ENCODE data around the gene KDM2A.
A peak's percentile ranks its signal among the peaks of the same experiment; 100 is the strongest.

Gene KDM2A

GRCh38 chr11:67272327-67273259 lies 153.5 kb downstream of the KDM2A start:
- no peak for DNase-seq (ENCODE audit: low read depth in 2 of 2)

GRCh38 chr11:67273260-67273990 lies 154.4 kb downstream of the KDM2A start:
- no peak for DNase-seq (ENCODE audit: low read depth in 2 of 2)

DNA sequence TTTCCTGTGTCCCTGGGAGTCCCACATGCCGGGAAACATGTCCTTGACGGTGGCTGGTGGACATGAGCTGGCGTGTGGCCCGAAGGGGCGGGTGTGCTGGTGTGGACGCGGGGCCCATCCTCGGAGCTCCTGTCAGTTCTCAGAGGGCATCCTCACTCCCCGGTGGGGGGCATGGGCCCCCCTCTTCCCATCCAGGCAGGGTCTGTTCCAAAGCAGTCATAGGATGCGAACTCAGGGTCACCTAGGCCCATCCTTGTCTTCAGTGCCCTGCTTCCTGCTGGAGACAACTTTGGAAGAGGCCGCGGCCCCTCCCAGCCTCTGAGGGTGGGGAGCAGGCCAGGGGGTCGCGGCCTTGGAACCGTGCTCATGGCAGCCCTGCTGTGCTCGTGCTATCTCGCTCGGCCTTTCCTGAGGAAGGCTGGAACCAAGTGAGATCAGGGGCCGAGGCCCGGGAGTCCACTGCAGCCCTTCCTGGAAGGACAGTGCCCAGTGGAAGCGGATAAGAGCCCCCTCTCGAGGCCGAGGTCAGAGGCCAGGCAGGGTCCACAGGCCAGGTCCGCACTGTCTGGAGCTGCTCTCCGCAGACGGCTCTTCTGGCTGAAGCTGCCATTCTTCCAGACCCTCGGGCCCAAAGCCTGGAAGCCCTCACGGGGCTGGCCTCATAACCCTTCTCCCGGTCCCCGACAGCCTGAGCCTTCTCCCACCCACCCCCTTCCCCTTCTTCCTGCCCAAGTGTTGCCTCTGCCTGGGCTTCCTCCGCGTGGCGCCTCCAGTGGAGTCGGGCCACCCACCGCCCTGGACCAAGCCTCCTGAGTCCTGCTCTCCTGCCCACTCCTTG lies 155.9 kb downstream of the KDM2A start:
- no peak for DNase-seq (ENCODE audit: low read depth in 2 of 2)

DNA sequence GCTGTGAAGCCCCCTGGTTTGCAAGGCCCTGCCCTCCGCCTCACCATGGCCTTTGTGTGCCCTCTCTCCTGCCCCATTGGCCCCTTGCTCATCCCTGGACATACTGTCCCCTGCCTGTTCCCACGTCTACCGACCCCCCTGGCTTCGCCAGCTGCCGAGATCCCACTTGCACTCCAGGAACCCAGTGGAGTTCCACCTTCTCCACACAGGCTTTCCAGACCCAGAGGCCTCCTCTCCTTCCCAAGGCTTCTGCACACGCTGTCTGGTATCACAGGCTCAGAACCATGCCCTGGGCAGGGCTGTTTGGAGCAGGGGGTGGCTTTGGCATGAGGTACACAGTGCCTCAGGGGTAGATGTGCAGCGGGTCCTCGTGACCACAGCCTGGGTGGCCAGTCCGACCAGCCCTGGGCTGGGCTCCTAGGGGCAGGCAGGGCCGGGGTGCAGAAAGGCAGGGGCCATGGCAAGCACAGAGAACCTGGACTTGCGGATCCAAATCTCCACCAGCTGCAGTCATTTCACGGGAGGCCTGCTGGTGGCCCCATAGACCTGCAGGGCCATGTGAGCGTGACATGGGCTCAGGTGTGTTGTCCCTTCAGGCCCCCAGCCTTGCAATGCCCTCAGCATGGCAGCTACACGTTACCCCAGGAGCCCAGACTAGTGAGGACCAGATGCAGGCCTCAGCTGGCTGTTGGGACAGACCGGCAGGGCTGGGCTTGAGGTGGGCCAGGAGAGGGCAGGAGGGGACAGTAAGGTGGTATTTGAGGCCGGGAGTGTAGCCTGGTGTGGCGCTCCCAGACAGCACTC lies 156.7 kb downstream of the KDM2A start:
- DNase-seq (ENCODE audit: low read depth in 2 of 2): no peak

- no peak for DNase-seq (ENCODE audit: low read depth in 2 of 2)
These were observed 157.7 kb downstream of the KDM2A start for GRCh38 chr11:67276781-67277230.

- peak; percentile 74 to 81 for DNase-seq (ENCODE audit: low read depth in 2 of 2)
These were observed 158.3 kb downstream of the KDM2A start for GRCh38 chr11:67277231-67277961.

DNA sequence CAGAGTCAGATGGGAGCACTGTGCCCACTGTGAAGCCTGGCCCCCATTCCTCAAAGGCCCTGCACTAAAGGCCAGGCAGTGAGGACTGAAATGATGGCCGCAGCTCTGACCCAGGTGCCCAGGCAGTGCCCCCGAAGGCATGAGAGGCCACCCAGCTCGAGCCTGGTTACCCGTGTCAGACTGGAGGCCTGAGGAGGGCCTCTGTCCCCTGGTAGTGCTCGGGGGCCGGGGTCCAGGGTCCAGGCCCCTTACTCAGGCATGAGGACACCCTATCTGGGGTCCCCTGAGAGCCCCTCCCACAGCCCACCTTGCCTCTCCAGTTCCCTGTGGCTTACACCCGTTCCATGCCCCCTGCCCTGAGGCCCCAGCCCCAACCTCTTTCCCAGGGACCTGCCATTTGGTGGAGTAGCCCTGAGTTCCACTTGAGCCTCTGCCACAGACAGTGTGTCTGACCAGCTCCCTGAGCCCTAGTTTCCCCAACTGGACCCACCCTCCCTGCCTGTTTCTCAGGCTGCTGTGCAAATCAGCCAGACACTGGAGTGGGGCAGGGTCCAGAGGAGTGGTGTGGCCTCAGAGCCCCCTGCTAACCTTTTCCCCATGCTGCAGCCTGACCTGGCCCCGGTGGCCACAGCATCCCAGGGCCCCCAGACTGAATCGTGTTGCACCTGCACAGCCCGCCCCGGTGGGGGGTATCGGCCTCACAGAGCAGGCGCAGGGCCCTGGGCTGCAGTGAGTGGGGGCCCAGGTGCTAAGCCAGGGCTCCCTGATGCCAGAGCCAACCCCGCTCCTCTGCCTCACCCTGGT lies 159.3 kb downstream of the KDM2A start:
- DNase-seq (ENCODE audit: low read depth in 2 of 2): no peak

DNA sequence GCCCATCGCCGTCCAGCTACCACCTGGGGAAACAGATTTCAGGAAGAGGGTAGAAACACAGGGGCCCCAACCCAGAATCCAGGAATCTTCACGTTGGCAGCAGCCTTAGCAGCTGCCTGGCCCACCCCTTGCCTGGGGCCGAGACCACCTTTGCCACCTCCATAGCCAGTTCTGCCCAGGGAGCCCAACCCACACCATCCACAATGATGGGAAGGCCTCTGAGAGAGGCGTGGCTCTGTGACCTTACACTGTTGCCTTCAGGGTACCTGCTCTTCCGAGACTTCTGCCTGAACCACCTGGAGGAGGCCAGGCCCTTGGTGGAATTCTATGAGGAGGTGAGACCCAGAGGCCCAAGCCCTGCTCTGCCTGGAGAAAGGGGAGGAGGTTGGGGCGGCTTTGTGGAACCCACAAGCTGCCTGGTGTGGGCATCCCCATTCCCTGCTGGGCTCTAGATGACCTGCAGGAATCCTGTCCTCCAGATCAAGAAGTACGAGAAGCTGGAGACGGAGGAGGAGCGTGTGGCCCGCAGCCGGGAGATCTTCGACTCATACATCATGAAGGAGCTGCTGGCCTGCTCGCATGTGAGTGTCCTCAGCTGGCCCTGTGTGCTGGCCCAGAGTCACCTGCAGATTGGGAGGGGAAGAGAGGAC lies 160.0 kb downstream of the KDM2A start:
- no peak for DNase-seq (ENCODE audit: low read depth in 2 of 2)

GRCh38 chr11:67279589-67280340 lies 160.7 kb downstream of the KDM2A start:
- no peak for DNase-seq (ENCODE audit: low read depth in 2 of 2)

DNA sequence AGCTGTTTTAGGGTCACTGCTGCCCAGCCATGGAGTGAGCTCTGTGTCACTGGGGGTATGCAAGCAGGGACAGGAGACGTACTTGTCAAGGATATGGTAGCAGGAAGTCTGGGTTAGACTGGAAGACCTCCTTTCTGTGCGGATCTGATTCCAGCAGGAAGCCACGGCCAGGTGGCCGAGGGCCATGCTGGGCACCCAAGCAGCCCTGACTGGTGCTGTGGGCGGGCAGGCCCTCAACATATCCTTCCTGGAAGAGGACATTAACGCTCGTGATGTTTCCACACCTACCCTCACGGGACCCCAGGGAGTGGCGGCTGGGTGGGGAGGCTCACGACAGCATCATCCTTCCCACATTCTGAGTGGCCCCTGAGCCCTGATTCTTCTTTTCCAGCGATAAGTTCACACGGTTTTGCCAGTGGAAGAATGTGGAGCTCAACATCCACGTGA lies 161.3 kb downstream of the KDM2A start:
- no peak for DNase-seq (ENCODE audit: low read depth in 2 of 2)

DNA sequence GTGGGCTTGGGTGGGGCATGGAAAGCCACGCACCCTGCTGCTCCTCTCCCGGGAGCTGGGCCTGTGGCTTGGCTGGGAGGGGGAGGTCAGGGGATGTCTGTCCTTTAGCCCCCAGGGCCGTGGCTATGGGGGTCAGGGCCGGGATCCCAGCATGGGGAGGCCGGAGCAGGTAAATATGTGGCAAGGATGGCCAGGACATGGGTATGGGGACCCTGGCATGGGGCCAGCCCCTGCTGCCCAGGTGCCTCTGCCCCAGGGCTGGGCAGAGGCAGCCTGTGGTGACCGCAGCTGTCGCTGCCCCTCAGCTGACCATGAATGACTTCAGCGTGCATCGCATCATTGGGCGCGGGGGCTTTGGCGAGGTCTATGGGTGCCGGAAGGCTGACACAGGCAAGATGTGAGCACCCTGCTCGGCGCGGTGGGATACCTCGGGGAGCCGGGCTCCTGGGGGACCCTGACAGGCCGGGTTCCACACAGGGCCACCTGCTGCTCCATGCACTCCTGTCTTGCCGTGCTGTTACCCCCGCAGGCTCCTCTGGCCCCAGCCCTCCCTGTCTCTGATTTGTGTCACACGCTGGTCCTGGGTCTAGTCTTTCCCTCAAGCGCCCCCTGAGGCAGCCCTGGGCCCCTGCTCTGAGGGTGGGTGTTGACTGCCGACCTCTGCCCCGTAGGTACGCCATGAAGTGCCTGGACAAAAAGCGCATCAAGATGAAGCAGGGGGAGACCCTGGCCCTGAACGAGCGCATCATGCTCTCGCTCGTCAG lies 161.9 kb downstream of the KDM2A start:
- DNase-seq (ENCODE audit: low read depth in 2 of 2): no peak

DNA sequence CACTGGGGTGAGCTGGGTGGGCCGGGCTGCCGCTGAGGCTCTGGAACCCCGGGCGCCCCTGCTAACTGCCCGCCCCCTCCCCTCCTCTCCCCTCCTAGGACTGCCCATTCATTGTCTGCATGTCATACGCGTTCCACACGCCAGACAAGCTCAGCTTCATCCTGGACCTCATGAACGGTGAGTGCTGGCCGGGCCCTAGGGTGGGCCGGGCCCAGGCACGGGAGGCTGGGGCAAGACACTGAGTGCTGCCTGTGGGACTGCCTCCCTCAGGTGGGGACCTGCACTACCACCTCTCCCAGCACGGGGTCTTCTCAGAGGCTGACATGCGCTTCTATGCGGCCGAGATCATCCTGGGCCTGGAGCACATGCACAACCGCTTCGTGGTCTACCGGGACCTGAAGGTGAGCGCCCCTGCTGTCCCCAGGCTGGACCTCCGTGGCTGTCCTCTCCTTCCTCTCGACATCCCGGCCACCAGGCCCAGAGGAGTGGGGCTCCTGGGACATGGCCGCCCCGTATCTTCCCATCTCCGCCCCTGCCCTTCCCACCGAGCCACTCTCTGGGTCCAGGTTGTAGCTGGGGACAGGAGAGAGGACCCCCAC lies 162.6 kb downstream of the KDM2A start:
- no peak for DNase-seq (ENCODE audit: low read depth in 2 of 2)

DNA sequence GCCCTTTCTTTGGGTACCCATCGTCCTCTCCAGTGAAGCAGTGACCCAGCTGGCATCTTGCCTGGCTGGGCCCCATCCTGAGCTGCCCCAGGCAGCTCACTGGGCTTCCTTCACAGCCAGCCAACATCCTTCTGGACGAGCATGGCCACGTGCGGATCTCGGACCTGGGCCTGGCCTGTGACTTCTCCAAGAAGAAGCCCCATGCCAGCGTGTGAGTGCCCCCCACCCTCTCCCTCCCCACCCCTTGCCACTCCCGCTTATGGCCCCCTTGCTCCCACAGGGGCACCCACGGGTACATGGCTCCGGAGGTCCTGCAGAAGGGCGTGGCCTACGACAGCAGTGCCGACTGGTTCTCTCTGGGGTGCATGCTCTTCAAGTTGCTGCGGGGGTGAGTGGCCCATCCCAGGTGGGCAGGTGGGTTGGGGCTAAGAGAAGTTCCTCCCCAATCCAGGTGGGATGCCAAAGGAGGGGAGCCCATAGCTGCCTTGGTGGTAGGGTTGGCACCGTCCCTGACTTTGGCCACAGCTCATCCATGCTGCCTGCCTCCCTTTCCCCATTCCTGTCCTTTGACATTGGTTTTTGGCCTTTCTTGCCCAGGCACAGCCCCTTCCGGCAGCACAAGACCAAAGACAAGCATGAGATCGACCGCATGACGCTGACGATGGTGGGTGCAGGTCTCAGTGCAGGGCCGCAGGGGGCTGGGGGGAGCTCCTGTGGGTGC lies 163.3 kb downstream of the KDM2A start:
- DNase-seq (ENCODE audit: low read depth in 2 of 2): no peak

- no peak for DNase-seq (ENCODE audit: low read depth in 2 of 2)
These were observed 163.9 kb downstream of the KDM2A start for GRCh38 chr11:67282876-67283371.

GRCh38 chr11:67283481-67283963 lies 164.5 kb downstream of the KDM2A start:
- DNase-seq (ENCODE audit: low read depth in 2 of 2): no peak

Data from stimulated activated CD4-positive, alpha-beta T cell treated with anti-CD3 and anti-CD28 coated beads, Interleukin-1b, Interleukin-23, amount 100 ng/mL, for 4 hours (primary cell).